Left ventricle myocardium inferior (tissue), 1 donor: ENCODE results near the gene PHF12. TPM values are rescaled to one million over a fixed set of nuclear protein-coding genes. Genes with fewer than 3 reads are reported as not detected.

Source experiments
- DNase-seq: peaks from one replicate; pipeline ENCODE4 v3.0.0-alpha.2; 2020
- H3K27ac ChIP-seq: fragments of 200-600 bp; replicated peaks from 2 replicates; pipeline ENCODE4 v1.8.0; 2021
- H3K27me3 ChIP-seq: fragments of 200-600 bp; 2 replicates; pipeline ENCODE4 v1.8.0; 2021; ENCODE audit warnings: low read depth
- H3K36me3 ChIP-seq: fragments of 200-600 bp; 2 replicates; pipeline ENCODE4 v1.8.0; 2021
- H3K4me1 ChIP-seq: fragments of 200-600 bp; 2 replicates; pipeline ENCODE4 v1.8.0; 2021
- H3K4me3 ChIP-seq: fragments of 200-600 bp; 2 replicates; pipeline ENCODE4 v1.8.0; 2021; ENCODE audit warnings: mild to moderate bottlenecking, moderate library complexity
- H3K9me3 ChIP-seq: fragments of 200-600 bp; replicated peaks from 2 replicates; pipeline ENCODE4 v1.8.0; 2021
- intact Hi-C: fragments of 100-400 bp; cut with micrococcal nuclease; formaldehyde crosslinking; loops from one replicate; pipeline ENCODE4 v1.11.0; 2022
- long read RNA-seq: library from polyadenylated mRNA; unstranded; transcript quantifications from one replicate; pipeline ENCODE4 v2.0.0, GENCODE V29; 2021
- total RNA-seq: library from RNA; stranded (reverse); fragmentation: NEBNext Ultra II Directional; extraction: Animal tissue kit (Norgen Biotek cat#: 25700); gene quantifications from one replicate; pipeline ENCODE4 v1.2.1, GENCODE V29; 2021
- TF ChIP-seq, protein P1 (sequence below): fragments of 200-600 bp; IDR thresholded peaks from 2 replicates; pipeline ENCODE4 v1.8.0; 2021; ENCODE audit warnings: antibody characterized with exemption, mild to moderate bottlenecking, borderline replicate concordance
- donor health status: DM: no; HTN: yes; CAD: no; lungs with severe emphysema.

PHF12 gene
- total RNA-seq: 17.2 TPM
- long read RNA-seq, full-length matches to known transcripts: 4 of 11 reads
- long read RNA-seq, partial matches to known transcripts: 7 of 11 reads
- long read RNA-seq, other reads (novel, unspliced or antisense): 0 of 11 reads

DNA sequence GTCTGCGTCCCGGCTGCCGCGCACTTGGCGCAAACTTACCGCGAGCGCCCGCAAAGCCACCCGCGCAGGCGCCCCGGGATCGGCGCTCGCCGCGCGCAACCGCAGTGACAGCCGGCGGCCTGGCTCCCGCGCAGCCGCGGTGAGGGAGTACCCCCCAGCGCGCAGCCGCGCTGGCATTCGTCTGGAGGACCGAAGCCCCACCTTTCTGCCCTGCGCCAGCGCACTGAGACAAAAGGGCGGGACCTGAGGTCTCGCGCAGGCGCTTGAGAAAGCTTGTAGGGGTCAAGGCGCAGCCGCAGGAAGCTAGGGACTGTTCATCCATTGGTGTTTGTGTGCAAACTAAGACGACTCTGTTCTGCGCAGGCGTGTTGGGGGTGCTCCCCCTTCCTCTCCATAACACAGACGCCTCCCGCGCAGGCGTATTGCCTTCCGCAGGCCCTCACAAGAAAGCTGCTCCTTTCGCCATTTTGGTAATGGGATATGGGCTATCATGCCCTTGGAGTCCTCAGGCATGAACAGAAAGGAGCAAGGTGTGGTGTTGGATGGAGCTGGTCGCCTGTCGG lies at the start of gene PHF12:
Gene PHF12, minus strand, starts transcription at position 91 of the 563 bp plus-strand sequence. CDS start 558 bp downstream, outside the sequence.
- Histone ChIP-seq H3K4me1 (peaks cover 62% of the 10 kb centered on the region), H3K36me3 (no peaks in the 10 kb centered on the region), H3K27me3 (no peaks in the 10 kb centered on the region), H3K27ac (peak within 1 kb of the TSS; percentile 100), H3K4me3 (peak within 1 kb of the TSS; percentile 95), H3K9me3 (no peaks in the 10 kb centered on the region)
- TF ChIP-seq, protein P1, sequence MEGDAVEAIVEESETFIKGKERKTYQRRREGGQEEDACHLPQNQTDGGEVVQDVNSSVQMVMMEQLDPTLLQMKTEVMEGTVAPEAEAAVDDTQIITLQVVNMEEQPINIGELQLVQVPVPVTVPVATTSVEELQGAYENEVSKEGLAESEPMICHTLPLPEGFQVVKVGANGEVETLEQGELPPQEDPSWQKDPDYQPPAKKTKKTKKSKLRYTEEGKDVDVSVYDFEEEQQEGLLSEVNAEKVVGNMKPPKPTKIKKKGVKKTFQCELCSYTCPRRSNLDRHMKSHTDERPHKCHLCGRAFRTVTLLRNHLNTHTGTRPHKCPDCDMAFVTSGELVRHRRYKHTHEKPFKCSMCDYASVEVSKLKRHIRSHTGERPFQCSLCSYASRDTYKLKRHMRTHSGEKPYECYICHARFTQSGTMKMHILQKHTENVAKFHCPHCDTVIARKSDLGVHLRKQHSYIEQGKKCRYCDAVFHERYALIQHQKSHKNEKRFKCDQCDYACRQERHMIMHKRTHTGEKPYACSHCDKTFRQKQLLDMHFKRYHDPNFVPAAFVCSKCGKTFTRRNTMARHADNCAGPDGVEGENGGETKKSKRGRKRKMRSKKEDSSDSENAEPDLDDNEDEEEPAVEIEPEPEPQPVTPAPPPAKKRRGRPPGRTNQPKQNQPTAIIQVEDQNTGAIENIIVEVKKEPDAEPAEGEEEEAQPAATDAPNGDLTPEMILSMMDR: no peak
- peak; percentile 100 for DNase-seq
- intact Hi-C loops: no loop called here

DNA sequence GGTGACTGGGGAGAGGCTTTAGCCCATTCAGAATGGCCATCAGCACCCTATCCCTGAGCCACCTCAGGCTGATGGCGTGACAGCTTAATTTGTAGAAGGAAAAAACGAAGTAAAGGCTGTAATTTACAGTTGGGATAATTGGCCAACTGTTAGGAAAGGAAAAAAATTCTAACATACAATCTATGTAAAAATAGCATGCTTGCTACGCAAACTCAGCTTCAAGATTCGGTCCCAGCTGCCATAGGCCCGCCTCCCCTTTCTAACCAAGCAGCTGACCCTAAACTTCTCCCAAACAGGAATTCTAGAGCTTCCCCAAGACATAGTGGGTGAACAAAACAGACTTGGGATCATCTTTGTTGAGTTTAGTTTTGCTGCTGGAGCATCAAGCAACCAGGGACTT lies 49.7 kb upstream of the PHF12 start:
- H3K27me3 ChIP-seq: peaks cover 39% of the 10 kb centered on the region
- H3K9me3 ChIP-seq: no peaks in the 10 kb centered on the region
- intact Hi-C loops: no loop called here

DNA sequence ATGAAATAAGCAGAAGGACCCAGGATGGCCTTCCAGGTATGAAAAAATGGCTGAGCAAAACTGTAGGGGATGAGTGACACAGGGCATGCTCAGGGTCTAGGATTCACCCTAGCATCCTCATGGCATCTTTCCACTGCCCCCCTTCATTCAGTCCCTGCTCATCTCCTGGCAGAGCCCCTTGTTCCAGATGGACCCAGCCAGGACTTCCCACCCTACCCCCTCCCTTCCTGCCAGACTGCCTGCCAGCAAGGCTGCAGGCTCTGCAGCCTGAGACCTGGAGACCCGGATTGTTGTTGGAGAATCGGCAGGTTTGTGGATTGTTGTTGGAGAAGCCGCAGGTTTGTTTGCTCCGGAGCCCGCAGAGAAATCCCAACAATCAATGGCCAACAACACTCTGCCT lies 47.9 kb upstream of the PHF12 start:
- DNase-seq: no peak
- H3K27me3 ChIP-seq: peaks cover 21% of the 10 kb centered on the region
- no peak overlapping the region for H3K4me3 ChIP-seq
- H3K27ac ChIP-seq: no peak overlapping the region
- intact Hi-C loops: no loop called here
- H3K36me3 ChIP-seq: no peaks in the 10 kb centered on the region
- peaks cover 6% of the 10 kb centered on the region for H3K4me1 ChIP-seq
- no peaks in the 10 kb centered on the region for H3K9me3 ChIP-seq
- TF ChIP-seq, protein P1: no peak

More for the DNA sequence above, 49.7 kb upstream of the PHF12 start:
- Histone ChIP-seq H3K4me1 (peaks cover 14% of the 10 kb centered on the region), H3K27ac (no peak overlapping the region), H3K4me3 (no peak overlapping the region), H3K36me3 (no peaks in the 10 kb centered on the region)
- TF ChIP-seq, protein P1: no peak
- DNase-seq: no peak

DNA sequence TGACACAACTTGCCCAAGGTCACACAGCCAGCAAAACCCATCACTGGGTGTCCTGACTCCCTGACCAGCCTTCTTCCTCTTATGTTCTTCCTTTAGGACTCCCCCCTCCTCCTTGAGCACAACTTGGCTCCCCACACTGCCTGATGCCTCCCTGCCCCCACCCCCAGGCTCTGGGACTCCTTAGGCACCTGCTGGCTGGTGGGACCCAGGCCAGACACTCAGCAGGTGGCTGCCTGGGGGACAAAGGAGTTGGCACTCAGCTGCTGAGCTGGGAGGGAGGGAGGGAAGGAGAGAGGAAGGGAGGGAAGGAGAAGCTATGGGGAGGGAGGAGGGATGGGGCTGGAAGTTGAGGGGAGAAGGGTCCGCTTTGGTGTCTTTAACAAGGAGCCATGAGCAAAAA lies 46.5 kb upstream of the PHF12 start:
- H3K27me3 ChIP-seq: peaks cover 7% of the 10 kb centered on the region
- TF ChIP-seq, protein P1: no peak
- H3K4me1 ChIP-seq: peaks cover 6% of the 10 kb centered on the region
- no peak overlapping the region for H3K4me3 ChIP-seq
- no peak for DNase-seq
- intact Hi-C loops: no loop called here
- no peaks in the 10 kb centered on the region for H3K9me3 ChIP-seq
- no peak overlapping the region for H3K27ac ChIP-seq
- no peaks in the 10 kb centered on the region for H3K36me3 ChIP-seq

DNA sequence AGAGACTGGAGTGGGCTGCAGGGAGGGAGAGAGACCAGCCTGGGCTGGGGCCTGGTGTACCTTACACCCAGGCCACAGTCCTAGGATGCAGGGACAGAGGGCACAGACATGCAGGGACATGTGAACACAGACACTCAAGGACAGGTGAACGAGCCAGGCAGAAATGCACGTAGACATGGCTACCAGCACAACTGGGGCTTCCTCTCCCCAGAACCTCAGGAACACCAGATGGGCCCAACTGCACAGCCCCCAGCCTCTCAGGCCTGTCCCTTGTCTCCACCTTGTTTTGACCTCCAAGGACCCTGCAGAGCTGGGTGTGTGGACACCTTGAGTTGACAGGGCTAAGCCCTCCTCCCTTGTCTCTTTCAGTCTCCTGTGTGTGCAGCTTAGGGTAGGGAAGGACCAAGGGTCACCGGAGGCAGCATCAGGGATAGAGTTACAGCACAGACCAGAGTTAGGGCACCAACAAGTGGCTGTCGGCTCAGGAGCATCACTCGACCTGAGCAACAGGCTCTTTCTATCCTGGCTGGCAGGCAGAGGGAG lies 45.3 kb upstream of the PHF12 start:
- TF ChIP-seq, protein P1: no peak

More for the DNA sequence above, 45.3 kb upstream of the PHF12 start:
- Histone ChIP-seq H3K4me3 (no peak overlapping the region), H3K27ac (no peak overlapping the region), H3K9me3 (no peaks in the 10 kb centered on the region), H3K27me3 (no peaks in the 10 kb centered on the region), H3K4me1 (peaks cover 6% of the 10 kb centered on the region), H3K36me3 (no peaks in the 10 kb centered on the region)
- no peak for DNase-seq
- intact Hi-C loops: no loop called here
